GM23248 (cell line): Measurements from ENCODE around the gene ODF2. TPM values are rescaled to one million over a fixed set of nuclear protein-coding genes. Genes with fewer than 3 reads are reported as not detected.
A peak's percentile ranks its signal among the peaks of the same experiment; 100 is the strongest.
"Not testable (repeated sequence)": the region's sequence is repeated elsewhere in the genome, so short reads cannot be mapped to it uniquely, and the experiment has no call there.

Experiments used
- DNase-seq: peaks from one replicate; pipeline ENCODE4 v3.0.0-alpha.2; 2015
- H2AFZ ChIP-seq: fragments of 200-600 bp; sonication (generic); 2 replicates; pipeline ENCODE4 v1.6.1; 2016; ENCODE audit warnings: antibody characterized with exemption
- H3F3A ChIP-seq: fragments of 200-600 bp; sonication (generic); 2 replicates; pipeline ENCODE4 v1.6.1; 2016; ENCODE audit warnings: mild to moderate bottlenecking, antibody characterized with exemption, mixed run types; ENCODE audit not compliant: insufficient read depth
- H3K27ac ChIP-seq: fragments of 200-600 bp; sonication (generic); 2 replicates; pipeline ENCODE4 v1.5.1; 2016; ENCODE audit warnings: mild to moderate bottlenecking
- H3K27me3 ChIP-seq: fragments of 200-600 bp; sonication (generic); replicated peaks from 2 replicates; pipeline ENCODE4 v1.6.1; 2016; ENCODE audit warnings: mild to moderate bottlenecking; ENCODE audit not compliant: insufficient read depth
- H3K36me3 ChIP-seq: fragments of 200-600 bp; sonication (generic); 2 replicates; pipeline ENCODE4 v1.6.1; 2016; ENCODE audit warnings: low read depth, mild to moderate bottlenecking
- H3K4me1 ChIP-seq: fragments of 200-600 bp; sonication (generic); 2 replicates; pipeline ENCODE4 v1.6.1; 2016; ENCODE audit warnings: mild to moderate bottlenecking; ENCODE audit not compliant: insufficient read depth
- H3K4me2 ChIP-seq: fragments of 200-600 bp; sonication (generic); one replicate; pipeline ENCODE4 v1.6.1; 2016; ENCODE audit warnings: mild to moderate bottlenecking; ENCODE audit not compliant: unreplicated experiment
- H3K4me3 ChIP-seq: fragments of 200-600 bp; sonication (generic); 2 replicates; pipeline ENCODE4 v1.5.1; 2016; ENCODE audit warnings: mild to moderate bottlenecking
- H3K79me2 ChIP-seq: fragments of 200-600 bp; sonication (generic); 2 replicates; pipeline ENCODE4 v1.6.1; 2016; ENCODE audit warnings: mild to moderate bottlenecking; ENCODE audit not compliant: insufficient read depth
- H3K9ac ChIP-seq: fragments of 200-600 bp; sonication (generic); 2 replicates; pipeline ENCODE4 v1.6.1; 2016; ENCODE audit warnings: mild to moderate bottlenecking
- H3K9me2 ChIP-seq: fragments of 200-600 bp; sonication (generic); 2 replicates; pipeline ENCODE4 v1.6.1; 2016; ENCODE audit warnings: mixed run types, mild to moderate bottlenecking, moderate library complexity; ENCODE audit not compliant: insufficient read depth
- H3K9me3 ChIP-seq: fragments of 200-600 bp; sonication (generic); one replicate; pipeline ENCODE4 v1.6.1; 2017; ENCODE audit warnings: low read depth
- H4K20me1 ChIP-seq: fragments of 200-600 bp; sonication (generic); 2 replicates; pipeline ENCODE4 v1.6.0; 2016; ENCODE audit not compliant: insufficient read depth
- EZH2 ChIP-seq: fragments of 200-600 bp; sonication (generic); IDR thresholded peaks from 2 replicates; pipeline ENCODE4 v1.6.1; 2018; ENCODE audit warnings: antibody characterized with exemption, mild to moderate bottlenecking; ENCODE audit not compliant: insufficient read depth, poor library complexity, severe bottlenecking
- EZH2phosphoT487 ChIP-seq: fragments of 200-600 bp; sonication (generic); IDR thresholded peaks from 2 replicates; pipeline ENCODE4 v1.6.1; 2018; ENCODE audit warnings: antibody characterized with exemption, moderate library complexity, mild to moderate bottlenecking, low read depth; ENCODE audit not compliant: insufficient read depth
- WGBS, 2 experiments: methylation state at CpG; one replicate each; pipeline ENCODE4 v1.1.6; 2015 to 2017; ENCODE audit warnings: low lambda C conversion rate in 2 of 2, low coverage in 1 of 2; ENCODE audit errors: missing lambda C conversion rate in 2 of 2; 5-methylcytosine and 5-hydroxymethylcytosine counted together
- in situ Hi-C: fragments of 300-500 bp; cut with MboI; formaldehyde crosslinking; loops from 2 replicates; pipeline ENCODE4 v1.15.0; 2020
- polyA plus RNA-seq: library from polyadenylated mRNA; unstranded; fragments of >200 nt; fragmentation: Nextera tagmentation; extraction: Ambion mirVana; gene quantifications from 2 replicates; pipeline ENCODE4 v1.2.1, GENCODE V29; 2016
- total RNA-seq: library from RNA; depleted of rRNA; stranded (reverse); fragments of >200 nt; shearing (Covaris generic); gene quantifications from 2 replicates; pipeline ENCODE4 v1.2.3, GENCODE V29; 2014

The ODF2 gene
- total and polyA plus RNA-seq, 2 experiments from 2014 or later: 29.5 to 34.8 TPM

GRCh38 chr9:128503870-128504269, 48.1 kb downstream of the ODF2 start:
- no peaks in the 10 kb centered on the region for H3K9me3 ChIP-seq
- H3K79me2 ChIP-seq: peaks cover 36% of the 10 kb centered on the region
- H3K9me2 ChIP-seq: no peaks in the 10 kb centered on the region
- H3K36me3 ChIP-seq: no peaks in the 10 kb centered on the region; the same call in 1 of the 2 replicates
- H3F3A ChIP-seq: 0 out of 2 replicates have a peak, but pooled peaks cover 10% of the 10 kb centered on the region
- H3K4me2 ChIP-seq: peak overlapping the region; percentile 94
- DNase-seq: peak; percentile 56
- peak overlapping the region; percentile 92 for H3K9ac ChIP-seq
- 2% methylated on average over 11 of the region's 11 CpGs for WGBS, 2 experiments
- peak overlapping the region; percentile 88 for H2AFZ ChIP-seq
- TF ChIP-seq EZH2: no peak
- TF ChIP-seq EZH2phosphoT487: no peak
- peak overlapping the region; percentile 97 for H3K4me3 ChIP-seq
- H3K27ac ChIP-seq: peak overlapping the region; percentile 37
- peaks cover 16% of the 10 kb centered on the region for H3K4me1 ChIP-seq
- in situ Hi-C loops: no loop called here
- no peaks in the 10 kb centered on the region for H4K20me1 ChIP-seq
- no peaks in the 10 kb centered on the region for H3K27me3 ChIP-seq

DNA sequence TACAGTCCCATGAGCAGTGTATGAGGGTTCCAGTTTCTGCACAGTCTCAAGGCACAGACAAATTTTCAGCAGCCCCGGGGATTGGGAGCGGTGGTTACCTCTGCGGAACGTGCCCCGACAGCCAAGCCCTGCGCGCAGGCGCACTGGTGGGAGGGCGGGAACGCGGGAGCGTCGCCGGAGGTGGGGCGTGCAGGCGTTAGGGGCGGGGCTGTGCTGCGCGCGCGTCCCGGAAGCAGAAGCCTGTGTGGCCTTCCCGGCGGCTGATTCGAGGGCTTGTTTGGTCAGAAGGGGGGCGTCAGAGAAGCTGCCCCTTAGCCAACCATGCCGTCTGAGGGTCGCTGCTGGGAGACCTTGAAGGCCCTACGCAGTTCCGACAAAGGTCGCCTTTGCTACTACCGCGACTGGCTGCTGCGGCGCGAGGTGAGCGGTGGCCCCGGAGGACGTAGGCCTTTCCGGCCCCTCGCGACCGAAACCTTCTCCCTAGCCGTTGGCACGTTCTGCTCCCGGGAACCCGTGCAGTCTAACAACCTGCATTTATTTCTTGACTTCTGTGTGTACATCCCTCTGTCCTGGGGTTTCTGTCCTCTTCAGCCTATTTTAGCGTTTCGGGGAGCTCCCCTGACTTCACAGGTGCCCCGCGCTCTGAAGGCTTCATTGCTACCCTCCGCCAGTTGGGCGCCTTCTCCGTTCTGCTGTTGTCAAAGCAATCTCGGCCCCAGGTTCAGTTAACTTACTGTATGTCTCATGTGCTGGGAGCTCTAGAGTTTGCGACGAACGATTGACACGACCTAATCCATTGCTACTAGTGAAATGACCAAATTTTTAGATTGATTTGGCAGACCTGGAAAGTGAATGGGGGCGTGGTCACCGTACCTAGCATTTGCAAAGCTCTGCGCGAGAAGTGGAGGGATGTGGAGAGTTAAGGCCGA, 48.9 kb downstream of the ODF2 start, which contains the start of gene GLE1:
TSS of gene GLE1 (plus strand) at position 235 of the 929 bp plus-strand sequence. CDS start at position 322, 87 bp downstream.
- TF ChIP-seq EZH2 (no peak), EZH2phosphoT487 (no peak)
- Histone ChIP-seq H3K4me2 (peak within 1 kb of the TSS; percentile 94), H3K79me2 (peaks cover 36% of the 10 kb centered on the region), H3K9me3 (no peaks in the 10 kb centered on the region), H3K27me3 (no peaks in the 10 kb centered on the region), H3K27ac (peak within 1 kb of the TSS; percentile 78), H3K4me1 (peaks cover 16% of the 10 kb centered on the region), H3K36me3 (0 out of 2 replicates have a peak, but pooled peaks cover 3% of the 10 kb centered on the region), H2AFZ (peak within 1 kb of the TSS; percentile 88), H3K4me3 (peak within 1 kb of the TSS; percentile 97), H3K9me2 (no peaks in the 10 kb centered on the region), H4K20me1 (no peaks in the 10 kb centered on the region), H3K9ac (peak within 1 kb of the TSS; percentile 92), H3F3A (0 out of 2 replicates have a peak, but pooled peaks cover 10% of the 10 kb centered on the region)
- WGBS, 2 experiments: 1% methylated on average over 43 to 48 of the region's 64 CpGs
- peak; percentile 96 for DNase-seq
- in situ Hi-C loops: no loop called here

- in situ Hi-C loops: no loop called here
- no peak for TF ChIP-seq EZH2phosphoT487
- no peak for TF ChIP-seq EZH2
- Histone ChIP-seq H3K79me2 (peaks cover 36% of the 10 kb centered on the region), H3K4me2 (peak overlapping the region; percentile 78), H3K9ac (peak overlapping the region; percentile 92), H4K20me1 (no peaks in the 10 kb centered on the region), H3F3A (0 out of 2 replicates have a peak, but pooled peaks cover 6% of the 10 kb centered on the region), H3K27ac (peak overlapping the region; percentile 78), H3K36me3 (0 out of 2 replicates have a peak, but pooled peaks cover 3% of the 10 kb centered on the region), H3K4me1 (peaks cover 16% of the 10 kb centered on the region), H3K27me3 (no peaks in the 10 kb centered on the region), H3K9me2 (no peaks in the 10 kb centered on the region), H3K9me3 (no peaks in the 10 kb centered on the region), H2AFZ (peak overlapping the region; percentile 88), H3K4me3 (peak overlapping the region; percentile 97)
- DNase-seq: peak; percentile 64
- WGBS, 2 experiments: 20 to 22% methylated on average over 6 of the region's 6 CpGs
Observed at GRCh38 chr9:128505414-128505765, 49.6 kb downstream of the ODF2 start.

GRCh38 chr9:128505906-128506305, 50.1 kb downstream of the ODF2 start:
- H3K79me2 ChIP-seq: peaks cover 36% of the 10 kb centered on the region
- H3K27ac ChIP-seq, H3K9me2 ChIP-seq, H3K36me3 ChIP-seq, H3K27me3 ChIP-seq, H4K20me1 ChIP-seq, in situ Hi-C loops, DNase-seq, H3K9me3 ChIP-seq, H2AFZ ChIP-seq, H3F3A ChIP-seq: not testable (repeated sequence)
- peak overlapping the region; percentile 92; the same call in 1 of the 2 replicates for H3K9ac ChIP-seq
- peak overlapping the region; percentile 78 for H3K4me2 ChIP-seq
- peak overlapping the region; percentile 97 for H3K4me3 ChIP-seq
- H3K4me1 ChIP-seq: peaks cover 16% of the 10 kb centered on the region
- WGBS, 2 experiments: 87 to 89% methylated on average over 12 of the region's 12 CpGs
